NCI-H2081 treated with DMSO at 0.1 percent for 48 hours (cell line): ENCODE measurements around the gene NGF.

Source experiments
- DNase-seq: peaks from one replicate; lab custom pipeline; 2025; lab: John Stamatoyannopoulos, UW

The NGF gene

GRCh38 chr1:115336741-115337140 lies 1.3 kb downstream of the NGF start:
- DNase-seq = no peak

DNA sequence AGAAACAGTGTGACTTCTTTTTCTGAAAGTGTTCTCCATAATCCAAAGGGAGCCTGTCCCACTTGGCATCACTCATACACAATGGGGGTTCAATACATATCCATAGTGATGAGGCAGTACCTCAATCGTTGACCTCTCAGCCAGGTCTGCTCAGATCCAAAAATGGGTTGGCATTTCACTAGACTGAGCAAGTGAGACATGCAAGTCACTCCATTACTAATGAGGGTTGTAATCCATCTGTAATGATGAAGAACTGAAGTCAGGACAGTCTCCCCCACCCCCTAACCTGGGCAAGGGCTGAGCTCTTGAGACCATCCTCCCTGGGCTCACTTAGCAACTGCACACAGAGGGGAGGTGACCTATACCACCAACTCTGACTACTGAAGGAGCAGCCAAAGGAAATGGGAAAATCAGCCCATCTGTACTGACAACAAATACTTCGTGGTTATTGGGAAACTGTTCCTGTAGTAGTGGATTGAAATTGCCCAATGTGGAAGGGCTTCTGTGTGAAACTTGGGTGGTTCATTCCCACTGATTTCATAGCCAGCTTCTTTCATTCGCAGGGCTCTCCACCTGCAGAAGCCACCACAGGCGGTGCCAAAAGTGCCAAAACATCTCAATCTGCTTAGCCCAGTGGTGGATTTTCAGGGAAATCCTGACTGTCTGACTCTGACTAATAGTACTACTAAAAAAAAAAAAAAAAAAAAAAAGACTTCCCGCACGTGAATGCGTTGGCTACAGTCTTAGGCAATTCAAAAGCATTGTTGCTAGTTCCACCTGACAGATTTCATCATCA lies 5.0 kb downstream of the NGF start:
- no peak for DNase-seq

GRCh38 chr1:115331558-115332331 lies 6.3 kb downstream of the NGF start:
- DNase-seq = no peak

GRCh38 chr1:115330480-115331013 lies 7.5 kb downstream of the NGF start:
- no peak for DNase-seq

GRCh38 chr1:115329965-115330364 lies 8.1 kb downstream of the NGF start:
- DNase-seq = no peak

DNA sequence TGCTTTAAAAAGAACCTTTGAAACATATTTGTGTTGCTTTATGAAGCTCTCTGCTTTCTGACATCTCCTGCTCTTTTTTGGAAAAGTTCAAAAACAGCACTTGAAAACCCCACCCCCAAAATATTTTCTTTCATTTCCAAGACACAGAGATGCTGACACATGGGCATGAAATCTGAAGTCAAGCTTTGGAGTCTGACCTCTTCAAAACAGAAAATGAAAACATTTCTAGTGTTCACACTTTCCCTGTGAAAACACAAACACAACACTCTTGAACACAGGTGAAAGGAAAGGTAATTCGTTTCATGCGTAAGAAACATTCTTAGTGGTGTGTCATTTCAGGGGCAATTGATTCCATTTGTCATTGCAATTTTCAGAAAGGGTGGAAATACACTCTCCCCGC lies 10.8 kb downstream of the NGF start:
- no peak for DNase-seq

- no peak for DNase-seq
These were observed 11.6 kb downstream of the NGF start for GRCh38 chr1:115326419-115326818.

- DNase-seq = no peak
These were observed 12.2 kb downstream of the NGF start for GRCh38 chr1:115325874-115326273.

- DNase-seq = no peak
These were observed 13.2 kb downstream of the NGF start for GRCh38 chr1:115324649-115325420.

- no peak for DNase-seq
These were observed 14.6 kb downstream of the NGF start for GRCh38 chr1:115323366-115324004.

- no peak for DNase-seq
These were observed 15.4 kb downstream of the NGF start for GRCh38 chr1:115322631-115323030.

DNA sequence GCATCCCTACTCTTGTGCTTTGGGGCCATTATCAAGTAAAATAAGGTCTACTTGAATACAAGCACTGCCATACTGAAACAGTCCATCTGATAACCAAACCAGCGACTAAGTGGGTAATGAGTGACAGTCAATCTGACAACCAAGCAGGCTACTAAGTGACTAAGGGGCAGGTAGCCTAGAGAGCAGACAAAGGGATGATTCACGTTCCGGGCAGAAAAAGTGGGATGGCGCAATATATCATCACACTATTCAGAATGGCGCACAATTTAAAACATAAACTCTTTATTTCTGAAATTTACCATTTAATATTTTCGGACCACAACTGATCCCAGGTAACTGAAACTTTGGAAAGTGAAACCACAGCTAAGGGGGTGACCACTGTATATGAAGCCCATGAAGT lies 17.7 kb downstream of the NGF start:
- DNase-seq = no peak

DNA sequence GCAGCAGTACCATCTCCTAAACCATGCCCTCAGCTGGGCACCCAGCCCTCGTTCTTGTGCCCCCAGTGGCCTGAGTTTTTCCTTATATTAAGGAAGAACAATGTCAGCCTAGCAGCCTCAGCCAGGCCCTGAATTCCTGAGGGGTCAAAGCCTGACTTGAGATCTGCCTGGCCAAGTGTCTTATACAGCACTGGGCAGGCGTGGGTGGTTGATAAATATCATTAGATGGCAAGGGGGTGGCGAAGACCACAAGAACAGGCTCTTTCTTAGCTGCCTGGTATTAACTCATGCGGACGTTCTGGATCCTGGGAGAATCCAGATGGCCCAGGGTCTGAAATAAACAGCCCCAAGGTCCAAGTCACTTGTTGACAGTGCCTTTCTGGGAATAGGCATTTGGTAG lies 18.3 kb downstream of the NGF start:
- DNase-seq = no peak

DNA sequence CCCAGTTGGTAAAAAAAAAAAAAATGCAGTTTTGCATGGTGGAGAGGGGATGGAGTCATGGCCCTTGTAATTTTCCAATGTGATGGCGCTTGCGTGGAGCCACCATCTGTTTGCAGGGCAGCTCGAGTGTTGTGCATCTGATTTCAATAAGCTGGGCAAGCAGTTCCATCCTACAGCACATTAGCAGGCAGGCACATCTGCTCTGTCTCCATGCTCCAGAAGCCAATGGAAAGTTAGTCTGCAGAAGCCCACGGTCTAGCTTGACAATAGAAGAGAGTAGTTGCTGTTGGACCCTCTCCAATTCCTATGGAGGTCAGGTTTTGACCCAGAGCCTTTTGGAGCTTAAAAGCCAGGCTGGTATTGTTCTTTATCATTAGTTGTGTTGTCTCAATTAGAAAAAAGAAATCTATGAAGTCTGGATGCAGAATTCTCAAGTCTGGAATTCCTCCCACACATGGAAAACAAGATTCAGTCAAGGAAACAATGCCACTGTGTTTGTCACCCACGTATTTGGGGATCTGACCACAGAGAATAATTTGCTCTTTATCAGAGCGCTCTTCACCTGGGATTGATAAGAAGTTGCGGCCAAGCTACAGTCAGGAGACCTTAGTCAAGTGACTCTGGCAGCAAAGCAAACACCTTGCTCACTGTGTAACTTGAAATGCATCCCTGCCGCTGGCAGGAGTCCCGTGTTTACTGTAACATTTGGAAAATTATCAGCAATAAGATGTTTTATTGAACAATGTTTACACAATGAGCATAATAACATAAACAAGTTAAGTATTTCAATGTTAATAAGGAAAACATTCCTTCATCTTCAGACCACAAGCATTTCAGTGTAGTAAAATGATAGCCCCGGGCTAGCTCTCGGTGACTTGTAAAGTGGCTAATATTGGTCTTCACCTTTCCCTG lies 20.7 kb downstream of the NGF start:
- DNase-seq = peak; percentile 3

DNA sequence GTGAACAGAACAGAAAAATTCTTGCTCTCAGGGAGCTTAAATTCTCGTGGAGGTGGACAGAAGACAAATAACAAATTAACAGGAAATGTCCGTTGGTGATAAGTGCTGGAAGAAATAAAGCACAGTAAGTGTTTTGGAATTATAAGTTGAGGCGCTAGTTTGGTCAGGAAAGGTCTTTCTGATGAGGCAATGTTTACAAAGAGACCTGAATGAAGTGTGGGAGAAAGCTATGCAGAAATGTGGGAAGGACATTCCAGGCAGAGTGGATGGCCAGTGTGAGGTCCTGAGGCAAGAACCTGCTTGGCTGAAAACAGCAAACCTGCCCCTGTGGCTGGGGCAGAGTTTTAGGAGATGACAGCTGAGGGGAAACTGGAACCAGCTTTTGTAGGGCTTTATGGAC lies 23.3 kb downstream of the NGF start:
- DNase-seq = no peak

DNA sequence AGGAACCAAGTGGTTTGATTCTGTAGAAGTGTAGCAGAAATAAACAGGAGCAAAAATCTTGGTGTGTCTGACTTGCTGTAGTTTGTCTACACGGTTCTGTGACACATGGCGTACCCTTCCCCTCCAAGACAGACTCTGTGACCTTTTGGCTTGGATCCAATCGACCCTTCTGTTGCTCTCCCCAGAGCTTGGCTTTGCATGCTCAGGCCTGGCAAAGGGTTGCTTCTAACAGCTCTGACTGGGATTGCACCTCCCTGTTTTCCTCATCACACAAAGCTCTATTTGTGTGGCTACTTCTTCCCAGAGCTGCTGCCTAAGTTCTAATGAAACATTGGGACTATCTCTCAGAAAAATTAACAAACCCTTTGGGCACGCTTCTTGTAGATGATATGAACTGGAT lies 24.0 kb downstream of the NGF start:
- no peak for DNase-seq

- no peak for DNase-seq
These were observed 24.9 kb downstream of the NGF start for GRCh38 chr1:115313182-115313581.

DNA sequence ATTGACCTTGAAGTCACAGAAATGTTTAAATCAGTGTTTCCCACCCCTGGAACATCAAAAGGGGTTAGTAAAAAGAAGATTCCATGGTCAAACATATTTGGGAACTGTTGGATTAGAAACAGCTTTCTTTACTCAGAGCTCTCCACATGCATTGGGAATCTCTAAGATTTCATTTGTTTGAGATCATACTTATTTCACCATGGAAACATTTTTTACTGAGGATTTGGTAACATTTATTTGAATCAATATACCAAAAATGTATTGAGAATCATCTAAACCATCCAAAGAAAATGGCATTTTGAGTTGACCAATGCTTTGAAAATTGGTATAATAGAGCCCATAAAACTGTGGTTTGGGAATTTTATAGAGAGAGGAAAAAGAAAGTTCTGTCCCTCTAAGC lies 25.3 kb downstream of the NGF start:
- DNase-seq = no peak

DNA sequence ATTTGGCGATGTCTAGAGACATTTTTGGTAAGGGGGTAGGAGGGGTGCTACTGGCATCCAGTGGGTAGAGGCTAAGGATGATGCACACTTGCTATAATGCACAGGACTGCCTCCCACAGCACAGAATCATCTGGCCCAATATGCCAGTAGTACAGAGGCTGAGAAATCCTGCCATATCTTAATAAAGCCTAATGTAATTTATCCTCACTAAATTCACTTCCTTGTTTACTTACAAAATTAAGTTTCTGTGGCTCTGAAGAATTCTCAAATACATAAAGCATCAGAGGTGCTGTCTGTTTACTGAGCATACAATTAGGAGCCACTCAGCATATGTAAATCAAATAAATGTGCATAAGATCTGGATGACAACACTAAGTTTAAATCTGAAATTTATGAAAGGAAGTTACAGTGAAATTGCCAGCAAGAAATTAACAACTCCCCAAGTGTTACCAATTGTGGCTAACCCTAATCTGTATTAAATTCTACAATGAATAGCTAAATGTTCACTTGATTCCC lies 26.5 kb downstream of the NGF start:
- DNase-seq = no peak

DNA sequence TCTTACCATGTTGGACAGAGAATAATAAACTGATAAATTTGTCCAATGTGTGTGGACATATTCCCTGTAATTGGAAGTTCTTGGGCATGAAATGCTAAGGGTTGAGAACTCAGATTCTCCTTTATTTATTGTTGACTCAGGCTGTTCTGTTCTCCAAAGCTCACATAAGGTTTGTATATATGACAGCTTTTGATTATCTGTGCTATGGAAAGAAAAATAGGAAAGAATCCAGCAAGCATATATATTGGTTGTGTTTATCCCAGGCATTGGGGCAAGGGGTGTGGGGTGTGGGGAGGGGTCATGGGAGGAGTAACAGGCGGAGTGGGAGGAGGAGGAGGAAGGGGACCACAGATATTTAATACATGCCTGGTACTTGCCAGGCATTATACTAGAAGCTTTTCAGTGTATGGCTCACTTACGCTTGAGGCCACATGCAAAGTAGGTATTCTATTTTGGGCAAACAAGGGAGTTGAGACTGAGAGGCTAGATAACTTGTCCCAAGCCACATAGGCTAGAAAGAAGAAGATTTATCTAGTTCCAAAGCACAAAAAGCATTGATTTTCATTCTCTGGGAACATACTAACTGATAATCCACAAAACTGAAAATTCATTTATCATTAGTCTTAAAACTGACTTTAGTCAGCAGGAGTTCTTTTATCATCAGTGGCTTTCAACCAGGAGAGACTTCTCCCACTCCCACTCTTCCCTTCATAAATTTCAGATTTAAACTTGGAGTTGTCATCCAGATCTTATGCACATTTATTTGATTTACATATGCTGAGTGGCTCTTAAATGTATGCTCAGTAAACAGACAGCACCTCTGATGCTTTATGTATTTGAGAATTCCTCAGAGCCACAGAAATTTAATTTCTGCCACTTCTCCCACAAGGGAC lies 27.2 kb downstream of the NGF start:
- DNase-seq = no peak
